GM12801 (cell line): ENCODE results near the gene ADAM23.

Source experiments
- TF ChIP-seq, protein P1 (sequence below): IDR thresholded peaks from one replicate; pipeline ENCODE4 v1.5.1; 2011; ENCODE audit warnings: control low read depth; ENCODE audit not compliant: insufficient read length; ENCODE audit errors: extremely low read depth

Gene ADAM23

GRCh38 chr2:206569470-206569869, 126.1 kb downstream of the ADAM23 start:
- TF ChIP-seq, protein P1, sequence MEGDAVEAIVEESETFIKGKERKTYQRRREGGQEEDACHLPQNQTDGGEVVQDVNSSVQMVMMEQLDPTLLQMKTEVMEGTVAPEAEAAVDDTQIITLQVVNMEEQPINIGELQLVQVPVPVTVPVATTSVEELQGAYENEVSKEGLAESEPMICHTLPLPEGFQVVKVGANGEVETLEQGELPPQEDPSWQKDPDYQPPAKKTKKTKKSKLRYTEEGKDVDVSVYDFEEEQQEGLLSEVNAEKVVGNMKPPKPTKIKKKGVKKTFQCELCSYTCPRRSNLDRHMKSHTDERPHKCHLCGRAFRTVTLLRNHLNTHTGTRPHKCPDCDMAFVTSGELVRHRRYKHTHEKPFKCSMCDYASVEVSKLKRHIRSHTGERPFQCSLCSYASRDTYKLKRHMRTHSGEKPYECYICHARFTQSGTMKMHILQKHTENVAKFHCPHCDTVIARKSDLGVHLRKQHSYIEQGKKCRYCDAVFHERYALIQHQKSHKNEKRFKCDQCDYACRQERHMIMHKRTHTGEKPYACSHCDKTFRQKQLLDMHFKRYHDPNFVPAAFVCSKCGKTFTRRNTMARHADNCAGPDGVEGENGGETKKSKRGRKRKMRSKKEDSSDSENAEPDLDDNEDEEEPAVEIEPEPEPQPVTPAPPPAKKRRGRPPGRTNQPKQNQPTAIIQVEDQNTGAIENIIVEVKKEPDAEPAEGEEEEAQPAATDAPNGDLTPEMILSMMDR = no peak

DNA sequence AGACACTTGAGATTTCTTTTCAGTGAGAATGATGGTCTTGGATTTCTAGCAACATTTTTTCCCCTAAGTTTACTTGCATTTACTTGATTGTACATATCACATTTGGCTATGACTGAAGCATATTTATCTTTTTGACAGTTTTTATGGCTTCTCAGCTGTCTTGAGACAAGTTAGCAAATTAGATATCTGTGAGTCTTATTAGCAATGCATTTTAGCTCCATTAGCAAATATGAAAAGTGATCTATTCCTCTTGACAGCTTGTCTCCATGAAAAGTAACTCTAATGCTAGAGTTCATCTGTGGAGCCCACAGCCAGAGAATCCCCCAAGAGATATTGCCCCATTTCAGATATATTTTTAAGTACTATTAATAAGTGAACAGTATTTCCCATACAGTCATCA, 126.9 kb downstream of the ADAM23 start:
- TF ChIP-seq, protein P1 = no peak

GRCh38 chr2:206572725-206573124, 129.4 kb downstream of the ADAM23 start:
- TF ChIP-seq, protein P1 = no peak

DNA sequence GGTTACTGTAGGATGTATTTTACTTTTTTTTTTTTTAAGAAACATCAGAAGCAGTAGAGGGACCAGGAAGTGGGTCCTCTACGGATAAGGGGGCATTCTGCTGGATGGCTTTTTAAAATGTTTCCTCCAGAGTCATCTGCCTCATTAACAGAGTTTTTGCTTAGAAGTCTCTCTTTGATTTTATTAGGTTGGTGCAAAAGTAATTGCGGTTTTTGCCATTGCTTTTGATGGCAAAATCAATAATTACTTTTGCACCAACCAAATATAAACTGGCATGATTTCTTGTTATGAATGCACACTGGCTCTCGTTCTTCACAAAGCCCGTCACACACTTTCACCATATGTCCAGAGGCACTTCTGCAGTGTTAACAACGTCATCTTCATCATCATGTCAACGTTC, 130.5 kb downstream of the ADAM23 start:
- TF ChIP-seq, protein P1 = no peak

GRCh38 chr2:206584323-206585116, 141.2 kb downstream of the ADAM23 start:
- TF ChIP-seq, protein P1 = no peak

DNA sequence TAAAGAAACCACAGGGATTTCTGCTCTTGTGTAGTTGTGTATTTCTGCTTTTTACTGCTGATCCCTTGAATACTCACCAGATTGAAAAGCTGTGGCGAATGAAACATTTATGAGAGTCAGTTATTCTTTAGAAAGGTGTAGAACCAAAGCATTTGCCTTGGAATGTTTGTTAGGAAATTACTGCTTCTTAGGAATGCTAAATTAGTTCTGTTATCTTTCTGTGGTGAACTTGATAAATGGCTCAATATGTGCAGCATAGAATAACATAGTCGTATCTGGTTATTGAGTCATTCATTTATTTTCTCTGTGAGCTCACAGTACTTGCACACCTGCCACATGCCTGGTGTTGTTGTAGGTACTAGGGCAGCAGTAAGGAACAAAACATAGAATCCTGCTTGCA, 142.0 kb downstream of the ADAM23 start:
- TF ChIP-seq, protein P1 = no peak

DNA sequence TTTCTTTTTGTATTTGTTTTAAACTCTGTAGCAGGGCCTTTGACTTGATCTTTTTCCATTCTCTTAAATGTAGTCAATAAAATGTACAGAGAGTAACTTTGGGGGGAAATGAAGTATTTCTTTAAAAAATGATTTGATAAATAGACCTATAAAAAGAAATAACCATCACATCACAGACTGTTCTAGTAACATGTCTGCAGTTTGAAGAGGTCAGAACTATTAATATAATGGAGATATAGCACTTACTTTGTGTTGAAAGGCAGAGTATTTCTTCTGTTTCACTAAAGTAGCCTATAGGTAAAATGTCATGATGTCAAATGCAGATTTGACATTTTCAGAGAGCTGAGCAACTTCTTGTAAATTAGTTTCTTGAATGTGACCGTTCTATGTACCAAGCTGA, 143.3 kb downstream of the ADAM23 start:
- TF ChIP-seq, protein P1 = no peak
